Measurements from ENCODE around the gene ITGAL. TPM values are rescaled to one million over a fixed set of nuclear protein-coding genes. Genes with fewer than 3 reads are reported as not detected.
A peak's percentile ranks its signal among the peaks of the same experiment; 100 is the strongest.
"Not testable (repeated sequence)": the region's sequence is repeated elsewhere in the genome, so short reads cannot be mapped to it uniquely, and the experiment has no call there.

The ITGAL gene
- total RNA-seq, 2 donors from 2014 or later = 297 to 390 TPM

DNA sequence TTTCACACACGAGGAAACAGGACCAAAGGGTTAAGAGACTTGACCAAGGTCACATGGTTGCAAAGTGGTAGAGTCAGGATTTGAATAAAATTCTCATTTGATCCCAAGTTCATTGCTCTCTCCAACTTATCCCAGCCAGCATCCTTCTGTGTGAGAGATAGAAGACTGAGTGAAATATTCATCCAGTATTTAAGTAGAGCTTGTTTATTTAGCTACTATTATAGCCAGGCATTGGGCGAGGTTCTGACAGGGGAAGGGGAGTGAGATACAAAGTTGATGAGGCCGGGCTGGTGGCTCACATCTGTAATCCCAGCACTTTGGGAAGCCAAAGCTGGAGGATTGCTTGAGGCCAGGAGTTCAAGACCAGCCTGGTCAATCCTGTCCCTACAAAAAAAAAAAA, 4.4 kb downstream of the ITGAL start:
- no peak for ATAC-seq
- H3K9me3 Mint-ChIP-seq = no peaks in the 10 kb centered on the region
- no peak for DNase-seq (ENCODE audit: low spot score in 2 of 2)
- H3K27ac Mint-ChIP-seq = peak overlapping the region; percentile 40 to 72
- H3K36me3 Mint-ChIP-seq = peaks cover 55 to 74% of the 10 kb centered on the region in 2 donors

- peak overlapping the region; percentile 40 to 72 for H3K27ac Mint-ChIP-seq
- peaks cover 54 to 70% of the 10 kb centered on the region in 2 donors for H3K36me3 Mint-ChIP-seq
- DNase-seq (ENCODE audit: low spot score in 2 of 2); H3K9me3 Mint-ChIP-seq; ATAC-seq: not testable (repeated sequence)
These were observed 5.2 kb downstream of the ITGAL start for GRCh38 chr16:30477773-30478172.

- no peak for DNase-seq (ENCODE audit: low spot score in 2 of 2)
- Mint-ChIP-seq H3K36me3 (peaks cover 52 to 59% of the 10 kb centered on the region in 2 donors), H3K27ac (no peak overlapping the region), H3K9me3 (no peaks in the 10 kb centered on the region)
- ATAC-seq = no peak
These were observed 6.4 kb downstream of the ITGAL start for GRCh38 chr16:30478766-30479478.

DNA sequence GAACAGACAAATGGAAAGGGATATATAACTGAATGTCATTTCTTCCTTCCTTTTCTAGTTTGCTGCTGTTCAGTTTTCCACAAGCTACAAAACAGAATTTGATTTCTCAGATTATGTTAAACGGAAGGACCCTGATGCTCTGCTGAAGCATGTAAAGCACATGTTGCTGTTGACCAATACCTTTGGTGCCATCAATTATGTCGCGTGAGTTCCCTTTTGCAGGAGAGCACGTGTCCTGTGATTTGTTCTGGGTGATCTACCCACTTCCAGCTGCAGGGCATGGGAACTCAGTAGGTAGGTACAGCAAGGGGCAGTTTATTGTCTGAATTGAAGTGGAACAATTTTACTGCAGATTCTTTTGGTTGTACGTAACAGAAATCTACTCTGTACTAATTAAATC, 8.8 kb downstream of the ITGAL start:
- peaks cover 0 to 2% of the 10 kb centered on the region in 2 donors for H3K9me3 Mint-ChIP-seq
- DNase-seq (ENCODE audit: low spot score in 2 of 2) (no peak), ATAC-seq (no peak)
- peak overlapping the region in 1 of 2 donors; percentile 77 for H3K27ac Mint-ChIP-seq
- H3K36me3 Mint-ChIP-seq = peaks cover 45 to 53% of the 10 kb centered on the region in 2 donors

DNA sequence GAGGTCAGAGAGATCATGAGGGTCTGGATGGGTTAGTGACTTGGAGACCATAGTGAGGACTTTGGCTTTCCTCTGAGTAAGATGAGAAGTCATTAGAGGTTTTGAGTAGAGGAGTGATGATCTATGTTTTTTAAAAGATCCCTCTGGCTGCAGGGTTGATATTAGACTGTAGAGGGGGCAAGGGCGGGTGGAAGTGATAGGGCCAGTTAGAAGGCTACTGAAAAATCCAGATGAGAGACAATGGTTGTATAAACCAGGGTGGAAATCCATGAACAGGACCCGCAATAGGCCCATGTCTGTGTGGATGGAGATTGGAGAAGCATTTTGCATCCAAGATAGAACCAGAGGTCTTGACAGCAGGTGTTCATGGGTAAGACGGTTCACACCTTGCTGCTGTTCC, 9.8 kb downstream of the ITGAL start:
- DNase-seq (ENCODE audit: low spot score in 2 of 2) (no peak), ATAC-seq (no peak)
- H3K27ac Mint-ChIP-seq = peak overlapping the region in 1 of 2 donors; percentile 58
- peaks cover 41 to 47% of the 10 kb centered on the region in 2 donors for H3K36me3 Mint-ChIP-seq
- peaks cover 0 to 4% of the 10 kb centered on the region in 2 donors for H3K9me3 Mint-ChIP-seq

- Mint-ChIP-seq H3K36me3 (peaks cover 52 to 53% of the 10 kb centered on the region in 2 donors), H3K27ac (peak overlapping the region; percentile 58 to 92), H3K9me3 (peaks cover 0 to 4% of the 10 kb centered on the region in 2 donors)
- DNase-seq (ENCODE audit: low spot score in 2 of 2) = no peak
- no peak for ATAC-seq
These were observed 12.3 kb downstream of the ITGAL start for GRCh38 chr16:30484887-30485286.

DNA sequence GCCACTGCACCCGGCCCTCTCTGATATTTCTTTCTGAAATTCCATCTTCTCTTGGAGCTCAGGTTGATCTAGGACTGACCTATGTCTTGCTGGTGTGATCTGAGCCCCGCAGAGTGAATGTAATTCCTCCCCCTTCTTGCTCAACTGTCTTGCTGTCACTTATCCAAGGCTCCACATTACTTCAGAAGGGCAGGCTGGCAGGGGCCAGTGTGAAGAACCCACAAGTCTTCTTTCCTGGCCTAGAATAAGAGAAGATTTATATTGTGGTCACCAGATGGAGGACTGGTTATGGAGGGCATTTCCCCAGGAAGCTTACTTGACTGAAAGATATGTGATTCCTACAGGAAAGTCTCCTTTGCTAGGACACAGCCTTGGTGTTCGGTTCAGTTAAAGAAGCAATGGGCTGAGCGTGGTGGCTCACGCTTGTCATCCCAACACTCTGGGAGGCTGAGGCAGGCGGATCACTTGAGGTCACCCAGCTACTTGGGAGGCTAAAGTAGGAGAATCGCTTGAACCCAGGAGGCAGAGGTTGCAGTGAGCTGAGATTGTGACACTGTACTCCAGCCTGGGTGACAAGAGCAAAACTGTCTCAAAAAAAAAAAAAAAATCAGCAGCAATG, 13.4 kb downstream of the ITGAL start:
- no peak for ATAC-seq
- H3K27ac Mint-ChIP-seq = peak overlapping the region; percentile 58 to 92

GRCh38 chr16:30488764-30489605, 16.4 kb downstream of the ITGAL start:
- DNase-seq (ENCODE audit: low spot score in 2 of 2) (no peak), ATAC-seq (no peak)
- peak overlapping the region; percentile 77 to 79 for H3K27ac Mint-ChIP-seq
- H3K9me3 Mint-ChIP-seq = peaks cover 0 to 4% of the 10 kb centered on the region in 2 donors
- H3K36me3 Mint-ChIP-seq = peaks cover 44 to 58% of the 10 kb centered on the region in 2 donors

More for the DNA sequence above, 13.4 kb downstream of the ITGAL start:
- no peak for DNase-seq (ENCODE audit: low spot score in 2 of 2)
- H3K9me3 Mint-ChIP-seq = peaks cover 0 to 4% of the 10 kb centered on the region in 2 donors
- peaks cover 52% of the 10 kb centered on the region in 2 donors for H3K36me3 Mint-ChIP-seq

GRCh38 chr16:30490210-30490609, 17.7 kb downstream of the ITGAL start:
- Mint-ChIP-seq H3K9me3 (peaks cover 0 to 4% of the 10 kb centered on the region in 2 donors), H3K36me3 (peaks cover 50 to 63% of the 10 kb centered on the region in 2 donors), H3K27ac (peak overlapping the region in 1 of 2 donors; percentile 11)
- DNase-seq (ENCODE audit: low spot score in 2 of 2) = no peak
- no peak for ATAC-seq

- peaks cover 0 to 4% of the 10 kb centered on the region in 2 donors for H3K9me3 Mint-ChIP-seq
- peaks cover 45 to 54% of the 10 kb centered on the region in 2 donors for H3K36me3 Mint-ChIP-seq
- DNase-seq (ENCODE audit: low spot score in 2 of 2) (no peak), ATAC-seq (no peak)
- peak overlapping the region; percentile 57 to 70 for H3K27ac Mint-ChIP-seq
These were observed 18.7 kb downstream of the ITGAL start for GRCh38 chr16:30491229-30491628.

GRCh38 chr16:30491744-30492308, 19.3 kb downstream of the ITGAL start:
- Mint-ChIP-seq H3K27ac (peak overlapping the region; percentile 57 to 70), H3K36me3 (peaks cover 40 to 49% of the 10 kb centered on the region in 2 donors), H3K9me3 (no peaks in the 10 kb centered on the region)
- DNase-seq (ENCODE audit: low spot score in 2 of 2) (peak in 1 of 2 donors; percentile 24), ATAC-seq (peak; percentile 54 to 69)

GRCh38 chr16:30493941-30494488, 21.5 kb downstream of the ITGAL start:
- Mint-ChIP-seq H3K27ac (peak overlapping the region; percentile 57 to 74), H3K9me3 (no peaks in the 10 kb centered on the region), H3K36me3 (peaks cover 30 to 44% of the 10 kb centered on the region in 2 donors)
- DNase-seq (ENCODE audit: low spot score in 2 of 2) = no peak
- no peak for ATAC-seq

GRCh38 chr16:30494709-30495108, 22.2 kb downstream of the ITGAL start:
- Mint-ChIP-seq H3K36me3 (peaks cover 23 to 42% of the 10 kb centered on the region in 2 donors), H3K9me3 (no peaks in the 10 kb centered on the region), H3K27ac (peak overlapping the region; percentile 57 to 74)
- no peak for ATAC-seq
- no peak for DNase-seq (ENCODE audit: low spot score in 2 of 2)

DNA sequence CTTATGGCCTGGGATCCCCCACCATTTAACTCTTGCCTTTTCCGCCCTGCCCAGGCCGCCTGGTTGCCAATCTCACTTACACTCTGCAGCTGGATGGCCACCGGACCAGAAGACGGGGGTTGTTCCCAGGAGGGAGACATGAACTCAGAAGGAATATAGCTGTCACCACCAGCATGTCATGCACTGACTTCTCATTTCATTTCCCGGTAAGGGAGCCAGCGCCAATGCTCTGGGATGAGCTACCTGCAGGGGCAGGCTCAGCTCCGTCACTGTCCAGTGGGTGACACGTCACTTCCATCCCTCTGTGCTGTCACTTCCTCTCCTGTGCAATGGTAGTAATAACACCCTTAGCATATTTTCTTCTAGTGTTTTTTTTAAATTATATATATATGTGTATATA, 26.7 kb downstream of the ITGAL start:
- ATAC-seq (peak; percentile 16 to 43), DNase-seq (ENCODE audit: low spot score in 2 of 2) (no peak)
- Mint-ChIP-seq H3K36me3 (peaks cover 11 to 33% of the 10 kb centered on the region in 2 donors), H3K27ac (peak overlapping the region in 1 of 2 donors; percentile 47), H3K9me3 (no peaks in the 10 kb centered on the region)

GRCh38 chr16:30503403-30504296, 31.1 kb downstream of the ITGAL start:
- Mint-ChIP-seq H3K36me3 (peaks cover 6 to 22% of the 10 kb centered on the region in 2 donors), H3K27ac (peak overlapping the region; percentile 24 to 70), H3K9me3 (no peaks in the 10 kb centered on the region)
- ATAC-seq = no peak
- DNase-seq (ENCODE audit: low spot score in 2 of 2) = no peak

All from activated naive CD4-positive, alpha-beta T cell treated with anti-CD3 and anti-CD28 coated beads, Interleukin-2, amount 50 U/mL, for 72 hours (primary cell).